HG02840 (cell line): ENCODE data around the gene NMT1.

ENCODE experiments used
- ATAC-seq: cut with Tn5 transposase; IDR thresholded peaks from one replicate; pipeline ENCODE4 v1.9.1; 2021; ENCODE audit warnings: mild to moderate bottlenecking, moderate library complexity, moderate number of reproducible peaks; ENCODE audit not compliant: unreplicated experiment, low FRiP score

The NMT1 gene

DNA sequence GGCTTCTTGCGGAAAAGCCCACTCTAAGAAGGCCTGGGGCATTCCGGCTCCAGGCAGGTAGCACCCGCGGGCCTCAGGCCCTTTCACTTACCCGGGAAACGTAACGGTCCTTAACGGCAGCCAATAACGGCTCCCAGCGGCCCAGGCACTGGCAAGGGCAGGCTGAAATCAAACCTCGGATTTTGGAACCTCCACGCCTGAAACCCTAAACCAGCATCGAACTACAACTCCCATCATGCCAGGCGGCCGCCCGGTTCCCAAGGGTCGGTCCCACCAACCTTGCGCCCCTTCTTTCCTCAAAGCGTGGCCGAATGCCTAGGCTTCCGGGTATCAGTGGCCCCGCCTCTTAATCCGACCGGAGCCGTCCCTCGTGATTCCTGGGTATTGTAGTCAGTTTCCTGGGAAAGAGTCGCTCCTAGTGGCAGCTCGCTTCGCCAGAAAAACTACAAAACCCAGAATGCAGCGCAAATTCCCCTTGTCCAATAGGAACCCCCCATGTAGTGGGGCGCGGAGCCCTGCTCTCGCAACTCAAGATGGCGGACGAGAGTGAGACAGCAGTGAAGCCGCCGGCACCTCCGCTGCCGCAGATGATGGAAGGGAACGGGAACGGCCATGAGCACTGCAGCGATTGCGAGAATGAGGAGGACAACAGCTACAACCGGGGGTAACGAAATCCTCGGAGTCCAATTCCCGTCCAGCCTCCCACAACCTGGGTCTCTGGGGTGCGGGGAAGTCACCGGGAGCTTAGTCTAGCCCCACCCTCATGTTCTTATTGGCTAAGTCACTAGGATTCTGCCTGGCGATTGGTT, at the start of gene NMT1:
NMT1 (plus strand) TSS at position 521 of the 809 bp plus-strand sequence; CDS start at position 534, 13 bp downstream.
- peak; percentile 89 for ATAC-seq

DNA sequence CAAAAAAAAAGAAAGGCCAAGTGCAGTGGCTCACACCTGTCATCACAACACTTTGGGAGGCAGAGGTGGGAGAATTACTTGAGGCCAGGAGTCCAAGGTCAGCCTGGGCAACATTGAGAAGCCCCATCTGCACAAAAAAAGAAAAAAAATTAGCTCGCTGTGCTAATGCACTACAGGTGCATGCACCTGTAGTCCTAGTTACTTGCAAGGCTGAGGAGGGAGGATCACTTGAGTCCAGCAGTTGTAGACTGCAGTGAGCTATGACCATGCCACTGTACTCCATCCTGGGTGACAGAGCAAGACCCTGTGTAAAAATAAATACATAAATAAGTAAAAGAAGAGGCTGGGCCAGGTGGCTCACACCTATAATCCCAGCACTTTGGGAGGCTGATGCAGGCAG, 49.4 kb upstream of the NMT1 start:
- ATAC-seq: no peak

DNA sequence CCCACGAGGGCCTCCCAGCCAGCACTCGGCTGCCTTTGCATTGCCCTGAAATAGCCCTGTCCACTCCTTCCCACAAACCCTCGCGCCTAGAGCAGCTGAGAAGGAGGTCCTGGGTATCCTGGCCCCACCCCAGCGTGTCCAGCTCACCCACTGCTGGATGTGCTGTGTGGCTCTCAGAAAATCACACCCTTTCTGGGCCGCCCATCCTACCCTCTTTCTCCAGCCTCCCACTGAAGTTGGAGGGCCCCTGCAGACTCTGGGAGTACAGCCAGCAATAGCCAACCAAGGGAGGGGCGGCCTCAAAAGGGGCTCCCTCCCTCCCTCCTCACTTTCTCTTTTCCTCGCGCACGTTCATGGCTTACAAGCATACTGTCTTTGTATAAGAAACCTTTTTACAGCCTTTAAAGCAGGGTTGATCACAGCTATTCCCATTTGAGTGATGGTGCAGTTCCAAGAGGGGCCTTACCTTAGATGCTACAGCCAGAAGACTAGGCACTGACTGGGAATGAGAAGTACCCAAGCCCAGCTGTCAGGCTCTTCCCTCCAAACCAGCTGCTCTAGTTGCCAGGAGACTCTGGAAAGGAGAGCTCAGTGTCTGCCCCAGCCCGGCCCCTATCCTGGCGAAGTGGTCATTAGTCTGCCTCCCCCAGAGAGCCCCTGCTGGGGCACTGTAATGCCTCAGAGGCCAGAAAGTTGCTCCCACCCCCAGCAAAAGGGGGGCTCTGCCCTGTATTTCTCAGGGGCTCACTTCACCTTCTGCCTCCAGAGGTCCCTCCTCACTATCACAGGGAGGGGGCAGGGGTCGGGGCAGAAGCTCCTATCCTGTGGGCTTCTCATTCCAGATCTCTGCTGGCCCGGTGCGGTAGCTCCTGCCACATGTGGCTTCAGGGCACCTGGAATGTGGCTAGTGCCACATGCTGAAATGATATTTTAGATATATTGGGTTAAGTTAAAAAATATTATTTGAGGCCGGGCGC, 47.8 kb upstream of the NMT1 start:
- ATAC-seq: no peak

DNA sequence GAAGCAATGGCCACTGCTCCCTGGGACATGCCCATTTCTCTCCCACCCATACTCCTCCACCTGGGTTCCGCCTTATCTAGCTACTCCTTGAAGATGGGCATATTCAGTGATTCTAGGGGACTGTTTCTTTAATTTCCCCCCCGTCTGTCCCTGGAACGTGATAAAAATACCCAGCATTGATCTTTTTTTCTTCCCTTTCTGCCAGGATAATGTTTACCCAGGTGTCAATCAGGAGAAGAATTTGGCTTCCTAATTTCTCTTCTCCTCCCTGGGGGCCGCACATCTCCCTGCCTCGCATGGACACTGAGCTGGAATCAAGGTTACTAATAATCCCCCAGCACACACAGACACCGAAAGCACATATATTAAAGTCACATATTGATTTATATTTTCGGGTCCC, 44.9 kb upstream of the NMT1 start:
- ATAC-seq: no peak

DNA sequence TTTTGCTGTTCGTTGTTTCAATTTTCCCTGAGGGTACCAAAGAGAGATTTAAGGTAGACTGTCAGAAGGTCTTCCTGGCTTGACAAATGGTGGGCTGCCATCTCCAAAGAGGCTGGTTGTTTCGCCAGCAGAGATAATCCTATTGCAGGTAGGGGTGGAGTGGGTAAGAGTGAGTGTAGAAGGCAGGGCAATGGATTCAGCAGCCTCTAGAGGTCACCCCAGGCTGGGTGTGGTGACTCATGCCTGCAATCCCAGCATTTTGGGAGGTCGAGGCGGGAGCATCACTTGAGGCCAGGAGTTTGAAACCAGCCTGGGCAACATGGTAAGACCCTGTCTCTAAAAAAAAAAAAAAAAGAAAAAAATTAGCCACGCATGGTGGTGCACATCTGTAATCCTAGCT, 44.3 kb upstream of the NMT1 start:
- ATAC-seq: no peak

DNA sequence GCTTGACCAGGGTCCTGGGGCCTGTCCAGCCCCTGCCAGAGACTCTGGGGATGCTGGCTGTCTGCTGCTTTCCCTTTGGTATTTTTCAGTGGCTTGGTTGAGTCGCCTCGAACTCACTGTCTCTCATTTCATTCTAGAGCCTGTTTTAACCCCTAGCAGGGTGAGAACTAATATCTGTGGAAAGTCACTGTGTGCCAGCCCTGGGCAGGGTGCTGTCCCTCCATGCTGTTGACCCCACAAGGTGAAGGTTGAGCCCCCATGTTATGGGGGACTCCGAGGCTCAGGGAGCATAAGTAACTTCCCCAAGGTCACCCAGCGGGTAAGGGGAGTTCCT, 42.6 kb upstream of the NMT1 start:
- ATAC-seq: no peak

DNA sequence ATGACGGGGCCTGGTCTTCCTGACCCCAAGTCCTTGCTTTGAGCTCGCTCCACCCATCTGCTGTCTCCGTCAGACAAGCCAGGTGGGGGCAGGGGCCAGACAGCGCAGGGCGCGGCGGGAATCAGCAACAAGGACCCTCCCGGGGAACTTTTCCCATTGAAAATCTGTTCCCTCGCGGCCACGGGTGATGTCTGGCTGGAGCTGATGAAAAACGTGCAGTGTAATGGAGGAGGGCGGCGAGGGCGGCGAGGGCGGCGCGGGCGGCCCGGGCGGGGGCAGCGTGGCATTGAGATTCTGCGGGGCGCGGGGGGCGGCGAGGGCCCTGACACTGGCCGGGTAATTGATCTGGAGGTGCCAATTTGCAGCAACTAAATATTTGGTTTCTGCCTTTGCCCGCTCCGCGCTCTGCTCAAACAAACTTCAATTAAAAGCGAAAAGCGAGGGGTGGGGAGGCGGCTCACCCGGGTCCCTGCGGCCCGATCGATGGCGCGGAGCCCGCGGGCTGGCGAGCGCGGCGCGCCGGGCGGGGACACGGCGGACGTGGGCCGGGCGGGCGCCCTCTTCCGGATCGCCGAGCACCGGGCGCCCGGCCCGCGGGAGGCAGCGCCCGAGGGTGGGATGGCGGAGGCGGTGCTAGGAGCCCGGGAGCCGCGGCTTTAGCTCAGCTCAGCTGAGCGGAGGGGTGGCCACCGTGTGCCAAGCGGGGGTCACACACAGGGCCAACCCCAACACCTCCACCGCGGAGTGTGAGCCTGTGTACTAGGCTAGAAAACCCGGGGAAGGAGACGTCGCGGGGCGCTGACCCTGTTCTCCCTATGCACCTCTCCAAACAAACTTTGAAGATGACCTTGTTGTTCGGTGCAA, 42.0 kb upstream of the NMT1 start:
- no peak for ATAC-seq

DNA sequence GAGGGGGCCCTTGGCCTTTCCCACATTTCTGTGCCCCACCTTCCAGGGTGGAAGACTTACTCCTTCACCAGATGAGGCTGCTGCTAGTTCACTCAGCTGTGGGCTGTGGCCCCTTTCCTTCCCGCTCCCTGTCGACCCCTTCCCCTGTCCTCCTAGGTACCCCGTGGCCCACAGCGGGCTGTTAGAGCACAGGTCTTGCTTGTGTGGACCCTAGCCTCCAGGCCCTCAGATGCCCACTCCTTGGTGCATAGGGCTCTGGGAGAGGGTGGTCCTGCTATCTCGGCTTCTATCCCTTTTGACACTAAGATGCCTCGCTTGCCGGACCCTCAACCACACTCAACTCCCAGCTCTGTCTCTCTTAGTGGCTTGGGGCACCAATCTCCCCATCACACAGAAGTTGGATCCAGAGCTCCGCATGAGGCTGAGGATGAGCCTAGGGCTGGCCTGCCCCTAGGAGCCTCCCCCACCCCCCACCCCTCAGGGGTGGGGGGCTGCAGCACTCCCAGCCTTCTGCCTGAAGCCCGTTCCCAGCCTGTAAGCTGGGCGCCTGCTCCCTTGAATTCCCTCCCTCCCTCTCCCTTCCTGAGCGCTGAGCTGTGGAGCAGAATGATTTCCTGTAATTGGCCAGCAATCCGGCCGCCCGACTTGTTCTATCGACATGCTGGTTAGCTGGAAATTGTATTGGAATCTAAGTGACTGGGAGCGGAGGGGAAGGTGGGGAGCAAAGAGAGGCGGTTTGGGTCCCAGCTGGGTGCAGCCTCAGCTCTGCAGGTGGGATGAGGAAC, 40.6 kb upstream of the NMT1 start:
- no peak for ATAC-seq

DNA sequence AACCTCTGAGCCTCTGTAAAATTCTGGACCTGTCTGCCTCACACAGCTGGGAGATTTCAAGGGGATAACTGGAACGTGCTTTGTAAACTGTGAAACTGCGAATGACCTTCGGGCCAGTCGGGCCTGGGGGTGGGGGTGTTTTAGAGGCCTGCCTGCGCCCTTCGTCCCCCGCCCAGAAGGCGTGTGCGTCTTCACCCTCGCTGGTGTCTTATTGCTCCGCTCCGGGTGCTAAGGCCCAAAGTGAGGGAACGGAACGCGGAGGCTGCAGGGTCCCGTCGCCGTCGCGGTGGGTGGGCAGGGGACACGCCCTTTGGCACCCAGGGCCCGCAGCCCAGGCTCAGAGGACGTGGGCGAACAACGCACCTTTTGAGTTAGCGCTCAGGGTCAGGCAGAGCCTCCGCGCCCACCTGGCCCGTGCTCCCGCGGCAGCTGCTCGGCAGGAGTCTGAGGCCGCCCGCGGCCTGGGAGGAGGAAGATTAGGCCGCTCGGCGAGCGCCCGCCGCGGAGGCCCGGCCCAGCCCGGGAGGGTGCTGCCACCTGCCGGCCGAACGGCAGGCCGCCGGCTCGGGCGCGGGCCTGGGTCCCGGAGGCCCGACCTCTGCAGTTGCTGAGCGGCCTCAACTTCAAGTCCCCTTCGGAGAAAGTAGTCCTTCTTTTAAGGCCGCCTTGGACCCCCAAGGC, 39.4 kb upstream of the NMT1 start:
- ATAC-seq: no peak

DNA sequence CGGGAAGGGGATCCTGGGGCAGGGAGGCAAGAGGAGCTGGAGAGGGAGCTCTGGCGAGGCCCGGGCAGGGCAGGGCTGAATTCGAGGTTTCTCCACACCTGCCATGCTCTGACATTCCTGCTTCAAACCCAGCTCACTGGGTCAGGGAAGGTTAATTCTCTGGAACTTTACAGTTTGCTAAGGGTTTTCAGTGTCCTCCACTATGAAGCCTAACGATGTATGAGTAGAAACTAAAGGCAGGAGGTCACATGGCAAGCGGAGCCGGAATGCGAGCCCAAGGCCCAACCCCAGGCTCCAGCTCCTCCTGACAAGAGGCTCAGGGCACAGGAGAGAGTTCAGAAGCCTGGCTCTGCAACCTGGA, 38.8 kb upstream of the NMT1 start:
- ATAC-seq: no peak

DNA sequence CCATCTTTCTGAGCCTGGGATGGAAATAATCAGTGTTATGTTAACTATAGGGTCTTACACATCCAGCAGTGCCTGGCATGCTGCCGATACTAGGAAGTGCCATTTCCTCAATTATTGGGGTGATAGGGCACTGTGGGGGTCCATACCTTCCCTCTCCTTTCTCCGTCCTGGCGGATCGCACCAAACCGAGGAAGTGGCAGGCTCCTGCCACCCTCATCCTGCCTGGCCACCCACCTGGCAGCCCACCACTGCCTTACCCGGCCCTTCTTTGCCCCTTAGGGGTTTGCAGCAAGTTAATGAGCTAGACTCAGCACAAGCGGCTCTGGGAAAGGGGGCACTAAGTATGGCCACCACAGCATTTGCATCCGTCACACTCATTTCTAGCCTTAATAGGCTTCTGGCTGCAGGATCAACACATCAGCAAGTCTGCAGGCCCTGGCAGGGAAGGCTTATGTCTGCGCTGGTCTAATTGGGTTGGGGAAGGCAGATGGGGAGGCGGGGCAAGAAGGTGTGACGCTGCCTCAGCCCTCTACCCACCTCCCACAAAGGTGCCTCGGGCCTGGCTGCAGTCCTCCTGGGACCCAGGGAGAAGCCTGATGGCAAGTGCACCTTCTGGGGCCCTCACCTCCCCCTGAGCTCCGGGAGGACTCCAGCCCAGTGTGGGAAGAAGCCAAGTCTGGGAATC, 38.3 kb upstream of the NMT1 start:
- ATAC-seq: no peak

DNA sequence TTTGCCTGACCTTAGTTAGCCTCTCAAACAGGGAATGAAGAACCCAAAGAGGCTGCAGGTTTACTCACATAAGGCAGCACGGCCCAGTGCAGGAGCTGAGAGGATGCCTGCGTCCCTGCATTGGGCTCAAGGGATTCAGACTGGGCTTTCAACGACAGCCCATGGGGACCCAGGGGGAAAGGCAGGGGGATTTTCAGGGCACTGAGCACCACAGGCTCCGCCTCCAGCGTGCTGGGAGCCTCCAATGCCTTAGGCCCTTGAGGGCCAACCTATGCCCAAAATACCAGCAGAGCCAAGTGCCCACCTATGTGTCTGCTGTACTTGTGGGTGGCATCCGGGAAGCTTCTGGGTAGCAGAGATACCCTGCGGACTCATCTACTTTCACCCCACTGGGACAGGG, 32.0 kb upstream of the NMT1 start:
- ATAC-seq: no peak

DNA sequence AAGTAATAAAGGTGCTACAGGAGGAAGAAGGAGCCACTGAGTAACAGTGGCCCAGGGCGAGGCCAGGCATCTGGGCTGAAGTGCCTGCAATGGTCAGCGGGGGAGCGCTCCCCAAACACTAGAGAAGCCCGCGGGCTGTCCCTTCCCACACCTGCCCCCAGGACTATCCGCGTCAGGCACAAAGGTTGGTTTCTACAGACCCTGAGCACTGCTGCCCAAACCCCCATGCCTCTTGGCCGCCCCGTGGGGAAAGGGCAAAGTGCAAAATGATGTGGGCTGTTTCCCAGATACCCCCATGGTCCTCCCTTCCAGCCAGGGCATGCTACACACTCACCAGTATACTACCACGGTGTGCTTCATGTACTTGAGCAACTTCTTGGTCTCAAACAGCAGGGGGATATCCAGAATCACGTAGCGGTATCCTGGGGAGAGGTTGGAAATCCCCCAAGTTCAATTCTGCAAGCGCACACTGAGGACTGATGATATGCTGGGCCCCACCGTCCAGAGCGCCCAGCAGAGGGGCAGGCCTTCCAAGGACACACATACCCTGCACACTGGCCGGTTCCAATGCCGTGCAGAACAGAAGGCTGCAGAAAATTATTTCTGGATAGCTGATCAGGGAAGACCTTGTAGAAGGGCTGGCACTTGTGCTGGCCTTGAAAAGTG, 31.2 kb upstream of the NMT1 start:
- no peak for ATAC-seq

DNA sequence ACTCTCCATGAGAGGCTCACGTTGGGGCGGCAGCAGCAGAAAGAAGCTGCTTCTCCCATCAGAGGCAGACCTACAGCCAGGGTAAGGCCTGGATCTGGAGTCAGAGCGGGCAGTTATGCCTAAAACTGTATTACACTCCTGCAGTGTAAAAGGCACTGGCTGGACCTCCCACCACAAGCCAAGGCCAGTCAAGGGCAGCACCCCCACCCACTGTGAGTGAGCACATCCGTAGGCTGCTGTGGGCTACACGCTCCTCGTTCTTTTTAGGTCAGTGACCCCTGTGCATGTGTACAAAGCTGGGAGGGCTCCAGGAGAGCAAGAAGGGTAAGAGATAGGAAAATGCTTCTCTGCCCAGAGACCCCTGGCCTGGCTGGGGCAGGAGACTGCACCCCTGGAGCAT, 30.4 kb upstream of the NMT1 start:
- ATAC-seq: no peak

DNA sequence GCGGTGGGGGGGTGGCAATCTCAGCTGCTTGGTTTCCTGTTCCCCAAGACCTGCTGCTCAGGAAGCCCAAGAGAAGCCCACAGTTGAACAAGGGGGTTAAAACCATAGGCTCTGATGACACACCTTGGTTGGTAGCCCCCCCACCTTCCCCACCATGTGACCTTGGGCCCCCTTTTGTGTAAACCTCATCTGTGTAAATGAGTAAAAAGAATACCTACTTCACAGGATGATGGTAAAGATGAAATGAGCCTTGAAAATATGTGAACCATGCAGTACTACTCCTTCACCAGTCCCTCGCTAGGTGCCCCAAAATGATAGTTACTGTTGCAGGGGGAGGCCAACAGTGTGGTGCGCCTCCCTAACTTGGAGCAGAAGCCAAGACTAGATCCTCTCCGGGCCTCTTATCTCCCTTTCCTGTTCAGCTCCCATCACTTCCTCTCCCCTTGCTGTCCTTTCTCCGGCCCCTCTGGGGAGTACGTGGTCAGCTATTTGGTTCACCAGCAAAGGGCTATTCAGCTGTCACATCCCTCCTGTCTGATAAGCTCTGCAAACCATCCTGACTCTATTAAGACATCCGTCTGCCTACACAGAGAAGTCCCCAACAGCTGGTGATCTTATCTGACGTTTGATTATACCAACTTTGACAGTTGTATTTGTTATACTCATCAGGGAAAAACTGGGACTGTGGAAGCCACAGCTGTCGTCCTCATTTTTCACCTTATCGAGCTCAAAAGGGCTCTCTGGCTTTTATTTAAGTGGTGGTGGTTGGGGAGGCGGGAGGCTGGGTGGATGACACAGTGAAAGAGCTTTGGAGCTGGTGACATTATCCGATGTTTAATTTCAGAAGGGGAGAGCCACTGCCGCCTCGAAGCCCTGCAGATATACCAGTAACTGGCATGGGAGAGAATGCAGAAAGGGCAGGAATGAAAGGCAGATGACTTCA, 29.6 kb upstream of the NMT1 start:
- ATAC-seq: no peak

DNA sequence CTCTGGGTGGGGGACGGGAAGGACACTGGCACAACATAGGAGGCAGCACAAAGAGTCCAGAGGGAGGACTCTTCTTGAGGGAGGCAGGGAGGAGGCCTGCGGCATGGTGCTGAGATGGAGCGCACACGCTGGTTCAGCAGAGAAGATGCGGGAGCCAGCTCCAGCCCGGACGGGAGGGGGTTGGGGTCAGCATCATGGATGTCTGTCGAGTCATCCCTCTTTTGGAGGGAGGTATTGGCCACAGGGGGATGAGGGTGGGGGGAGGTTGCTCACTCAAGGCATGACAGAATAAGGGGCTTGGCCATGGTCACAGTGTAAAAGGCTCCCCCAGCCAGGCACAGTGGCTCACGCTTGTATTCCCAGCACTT, 29.0 kb upstream of the NMT1 start:
- no peak for ATAC-seq

DNA sequence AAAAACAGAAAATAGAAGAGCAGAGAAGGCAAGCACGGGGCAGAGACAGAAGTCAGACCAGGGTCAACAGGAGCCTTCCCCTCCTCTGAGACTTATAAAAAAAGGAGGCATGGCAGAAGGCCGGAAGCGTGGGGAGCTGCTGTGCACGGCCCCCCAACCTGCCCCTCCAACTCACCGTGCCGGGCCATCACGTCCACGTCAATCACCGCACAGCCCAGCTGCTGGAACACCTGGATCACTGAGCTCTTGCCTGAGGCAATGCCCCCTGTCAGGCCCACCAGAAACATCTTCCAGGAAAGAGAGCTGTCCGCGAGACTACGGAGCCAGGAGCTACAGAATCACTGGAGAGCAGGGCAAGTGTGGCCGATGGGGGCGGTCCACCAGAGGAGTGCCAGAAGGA, 26.5 kb upstream of the NMT1 start:
- no peak for ATAC-seq
